Upper lobe of left lung (tissue), 6 donors: Measurements from ENCODE around the gene DOCK7. TPM values are rescaled to one million over a fixed set of nuclear protein-coding genes. Genes with fewer than 3 reads are reported as not detected.

Source experiments
- ATAC-seq, 2 donors: fragments of 200-7000 bp; cut with Tn5 transposase; one replicate each; pipeline ENCODE4 v1.9.1; 2022; ENCODE audit warnings: mild to moderate bottlenecking in 2 of 2, moderate library complexity in 2 of 2; ENCODE audit not compliant: low FRiP score in 2 of 2
- DNase-seq, 2 donors: peaks; one replicate each; pipeline ENCODE4 v3.0.0-alpha.2; 2019 to 2020
- H3K27ac ChIP-seq, 4 donors: fragments of 200-600 bp; sonication (generic); one replicate each; pipeline ENCODE4 v1.5.1; 2016 to 2019
- H3K27me3 ChIP-seq, 4 donors: fragments of 200-600 bp; sonication (generic); one replicate each; pipeline ENCODE4 v1.5.1; 2017 to 2019
- H3K36me3 ChIP-seq, 4 donors: fragments of 200-600 bp; sonication (generic); one replicate each; pipeline ENCODE4 v1.5.1; 2016 to 2019
- H3K4me1 ChIP-seq, 4 donors: fragments of 200-600 bp; sonication (generic); one replicate each; pipeline ENCODE4 v1.5.1; 2018 to 2019
- H3K4me3 ChIP-seq, 4 donors: fragments of 200-600 bp; sonication (generic); one replicate each; pipeline ENCODE4 v1.5.1; 2017 to 2019; ENCODE audit warnings: mild to moderate bottlenecking in 2 of 4, moderate library complexity in 1 of 4
- H3K9me3 ChIP-seq, 4 donors: fragments of 200-600 bp; sonication (generic); one replicate each; pipeline ENCODE4 v1.5.1; 2018 to 2019
- CTCF ChIP-seq, 6 experiments: fragments of 450-650 bp in 4 of 6; fragments of 200-600 bp in 2 of 6; sonication (generic) in 2 of 6; IDR thresholded peaks; one replicate each; pipeline ENCODE4 v1.5.1; 2016 to 2019; ENCODE audit warnings: antibody characterized with exemption in 6 of 6
- EP300 ChIP-seq, 4 donors: sonication (generic); formaldehyde crosslinking; IDR thresholded peaks; one replicate each; pipeline ENCODE4 v1.5.1; 2017; ENCODE audit warnings: antibody characterized with exemption in 4 of 4, control low read depth in 2 of 4
- POLR2A ChIP-seq, 4 donors: fragments of 450-650 bp; IDR thresholded peaks; one replicate each; pipeline ENCODE4 v1.5.1; 2016 to 2017; ENCODE audit warnings: antibody characterized with exemption in 4 of 4, mild to moderate bottlenecking in 2 of 4
- POLR2AphosphoS5 ChIP-seq, 2 donors: sonication (generic); formaldehyde crosslinking; IDR thresholded peaks; one replicate each; pipeline ENCODE4 v1.5.1; 2017; ENCODE audit warnings: antibody characterized with exemption in 2 of 2
- WGBS, 2 donors: methylation state at CpG; one replicate each; pipeline ENCODE4 v1.1.5; 2017 to 2018; 5-methylcytosine and 5-hydroxymethylcytosine counted together
- total RNA-seq, 6 donors: library from RNA; depleted of rRNA in 4 of 6; stranded (reverse); fragments of >200 nt in 4 of 6; gene quantifications; one replicate each; pipeline versions ENCODE4 v1.1.0 to v1.2.1, GENCODE V29; 2016 to 2021
- donor health status: DM: no; HTN: no; CAD: no; lungs with moderate emphysema.
- donor health status: DM: no; HTN: yes; CAD: no; lungs with severe emphysema.

Gene DOCK7
- total RNA-seq, 6 donors from 2014 or later: 19.4 to 31.9 (median 26.4) TPM

GRCh38 chr1:62448221-62448933, 239.8 kb downstream of the DOCK7 start:
- H3K4me1 ChIP-seq: no peaks in the 10 kb centered on the region
- no peaks in the 10 kb centered on the region for H3K9me3 ChIP-seq
- H3K4me3 ChIP-seq: no peak overlapping the region
- DNase-seq (no peak), ATAC-seq (no peak)
- 83 to 89% methylated on average over 3 of the region's 3 CpGs for WGBS, 2 donors
- H3K27ac ChIP-seq: no peak overlapping the region
- H3K36me3 ChIP-seq: peaks cover 15 to 96% (median 50%) of the 10 kb centered on the region in 4 donors
- H3K27me3 ChIP-seq: no peaks in the 10 kb centered on the region
- no peak for TF ChIP-seq EP300 (IDR thresholded peaks at IDR 0.05)
- no peak for TF ChIP-seq POLR2A (IDR thresholded peaks at IDR 0.05)
- no peak for TF ChIP-seq POLR2AphosphoS5 (IDR thresholded peaks at IDR 0.05)
- no peak for TF ChIP-seq CTCF (IDR thresholded peaks at IDR 0.05)

DNA sequence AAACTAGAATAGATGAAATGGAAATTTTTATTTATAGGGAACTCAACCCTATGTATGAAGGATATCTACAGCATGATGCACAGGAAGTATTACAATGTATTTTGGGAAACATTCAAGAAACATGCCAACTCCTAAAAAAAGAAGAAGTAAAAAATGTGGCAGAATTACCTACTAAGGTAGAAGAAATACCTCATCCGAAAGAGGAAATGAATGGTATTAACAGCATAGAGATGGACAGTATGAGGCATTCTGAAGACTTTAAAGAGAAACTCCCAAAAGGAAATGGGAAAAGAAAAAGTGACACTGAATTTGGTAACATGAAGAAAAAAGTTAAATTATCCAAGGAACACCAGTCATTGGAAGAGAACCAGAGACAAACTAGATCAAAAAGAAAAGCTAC, 243.5 kb downstream of the DOCK7 start:
- Histone ChIP-seq H3K36me3 (peaks cover 19 to 78% (median 31%) of the 10 kb centered on the region in 4 donors), H3K4me1 (peaks cover 3 to 11% (median 8%) of the 10 kb centered on the region in 4 donors), H3K27ac (no peak overlapping the region), H3K4me3 (no peak overlapping the region), H3K27me3 (no peaks in the 10 kb centered on the region), H3K9me3 (no peaks in the 10 kb centered on the region)
- WGBS, 2 donors: 72 to 82% methylated on average over 1 of the region's 1 CpG
- no peak for DNase-seq
- no peak for ATAC-seq
- TF ChIP-seq CTCF (IDR thresholded peaks at IDR 0.05) (no peak), EP300 (IDR thresholded peaks at IDR 0.05) (no peak), POLR2A (IDR thresholded peaks at IDR 0.05) (no peak), POLR2AphosphoS5 (IDR thresholded peaks at IDR 0.05) (no peak)

GRCh38 chr1:62439652-62440371, 248.4 kb downstream of the DOCK7 start:
- Histone ChIP-seq H3K4me1 (peaks cover 25 to 37% (median 29%) of the 10 kb centered on the region in 4 donors), H3K4me3 (no peak overlapping the region), H3K27me3 (no peaks in the 10 kb centered on the region), H3K27ac (no peak overlapping the region), H3K9me3 (no peaks in the 10 kb centered on the region), H3K36me3 (peaks cover 0 to 29% (median 5%) of the 10 kb centered on the region in 4 donors)
- 68 to 76% methylated on average over 4 of the region's 4 CpGs for WGBS, 2 donors
- TF ChIP-seq EP300 (IDR thresholded peaks at IDR 0.05): no peak
- no peak for TF ChIP-seq CTCF (IDR thresholded peaks at IDR 0.05)
- no peak for TF ChIP-seq POLR2A (IDR thresholded peaks at IDR 0.05)
- no peak for TF ChIP-seq POLR2AphosphoS5 (IDR thresholded peaks at IDR 0.05)
- no peak for DNase-seq
- no peak for ATAC-seq

DNA sequence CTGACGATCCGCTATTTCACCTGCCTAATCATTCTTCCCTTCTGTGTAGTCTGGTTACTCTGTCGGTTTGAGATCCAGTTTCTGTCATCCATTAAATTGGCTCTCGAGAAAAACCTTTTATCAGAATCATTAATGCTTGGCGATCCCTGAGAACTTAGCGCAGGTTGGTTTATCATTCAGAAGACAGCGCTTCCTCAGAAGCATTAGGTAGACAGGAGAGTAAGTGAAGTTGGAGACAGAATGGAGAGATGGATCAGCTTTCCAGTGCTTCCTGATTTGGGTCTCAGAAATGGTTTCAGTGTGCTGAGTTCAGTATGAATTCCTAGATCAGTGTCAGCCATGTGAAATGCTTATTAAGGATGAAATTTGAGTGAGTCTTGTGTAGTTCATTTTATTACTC, 250.0 kb downstream of the DOCK7 start:
- ATAC-seq (no peak), DNase-seq (no peak)
- TF ChIP-seq CTCF (IDR thresholded peaks at IDR 0.05) (no peak), EP300 (IDR thresholded peaks at IDR 0.05) (no peak), POLR2A (IDR thresholded peaks at IDR 0.05) (no peak), POLR2AphosphoS5 (IDR thresholded peaks at IDR 0.05) (no peak)
- Histone ChIP-seq H3K9me3 (no peaks in the 10 kb centered on the region), H3K27ac (peak overlapping the region in 2 of 4 donors; percentile 98 to 100), H3K4me1 (peaks cover 25 to 37% (median 29%) of the 10 kb centered on the region in 4 donors), H3K27me3 (no peaks in the 10 kb centered on the region), H3K4me3 (peak overlapping the region; percentile 70 to 98 (median 92)), H3K36me3 (peaks cover 0 to 13% (median 4%) of the 10 kb centered on the region in 4 donors)
- WGBS, 2 donors: 2% methylated on average over 7 of the region's 7 CpGs
